HepG2 (cell line): Measurements from ENCODE around the gene APBA1.

ENCODE experiments used
- CHD2 ChIP-seq: IDR thresholded peaks from 2 replicates; pipeline ENCODE4 v1.6.1; 2011; ENCODE audit warnings: low read depth, low read length, improper control_type of control experiment
- KAT7 ChIP-seq: IDR thresholded peaks from 2 replicates; pipeline ENCODE4 v1.6.1; 2018; ENCODE audit warnings: borderline replicate concordance, missing compliant biosample characterization
- MXD4 ChIP-seq: IDR thresholded peaks from 2 replicates; pipeline ENCODE4 v1.6.1; 2016; ENCODE audit warnings: mild to moderate bottlenecking, missing biosample characterization, missing genetic modification reagents
- RAD21 ChIP-seq: fragments of 450-650 bp; formaldehyde crosslinking; IDR thresholded peaks from 2 replicates; pipeline ENCODE4 v1.5.0; 2020; ENCODE audit warnings: mild to moderate bottlenecking
- USF2 ChIP-seq, 2 experiments: sonication (generic) in 1 of 2; formaldehyde crosslinking in 1 of 2; IDR thresholded peaks; 2 replicates each; pipeline versions ENCODE4 v1.5.1 to v1.6.1; 2011 to 2020; ENCODE audit warnings: borderline replicate concordance in 1 of 2, low read depth in 1 of 2, low read length in 1 of 2, mild to moderate bottlenecking in 1 of 2, missing genetic modification reagents in 1 of 2, moderate library complexity in 1 of 2
- YEATS4 ChIP-seq: sonication (generic); formaldehyde crosslinking; IDR thresholded peaks from 2 replicates; pipeline ENCODE4 v1.4.0; 2020; ENCODE audit warnings: missing genetic modification reagents, borderline replicate concordance
- TF ChIP-seq, protein P1 (sequence below): sonication (generic); formaldehyde crosslinking; IDR thresholded peaks from 2 replicates; pipeline ENCODE4 v1.5.1; 2020; ENCODE audit warnings: mild to moderate bottlenecking, missing genetic modification reagents, moderate library complexity
- TF ChIP-seq, protein P2 (sequence below): sonication (generic); formaldehyde crosslinking; IDR thresholded peaks from 2 replicates; pipeline ENCODE4 v1.8.1; 2023; ENCODE audit warnings: missing genetic modification reagents, inconsistent platforms, borderline replicate concordance

DNA sequence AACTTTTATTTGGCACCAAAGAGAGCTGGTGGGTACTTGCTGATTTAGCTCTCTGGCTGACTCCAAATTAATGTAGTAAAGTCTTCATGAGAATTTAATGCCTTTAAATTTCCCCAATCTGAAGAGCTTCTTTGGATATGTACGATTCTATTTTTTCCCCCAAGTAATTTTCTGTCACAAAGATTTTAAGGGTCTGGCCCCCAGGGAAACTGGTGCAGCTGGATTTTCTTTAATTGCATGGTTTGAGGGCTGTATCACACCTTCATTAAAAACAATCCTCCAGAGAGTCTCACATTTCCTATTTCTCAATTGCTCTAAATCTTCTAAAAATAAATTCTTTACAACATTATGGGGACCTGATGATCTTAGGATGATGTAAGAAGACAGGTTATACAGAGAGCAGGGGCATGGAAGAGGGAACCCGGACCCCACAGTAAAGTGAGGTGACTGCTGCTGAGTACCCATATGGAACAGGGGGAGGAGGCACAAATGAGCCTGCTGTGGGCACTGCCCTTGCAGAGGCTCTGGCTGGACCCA, 188.2 kb downstream of the APBA1 start:
- TF ChIP-seq, protein P1, sequence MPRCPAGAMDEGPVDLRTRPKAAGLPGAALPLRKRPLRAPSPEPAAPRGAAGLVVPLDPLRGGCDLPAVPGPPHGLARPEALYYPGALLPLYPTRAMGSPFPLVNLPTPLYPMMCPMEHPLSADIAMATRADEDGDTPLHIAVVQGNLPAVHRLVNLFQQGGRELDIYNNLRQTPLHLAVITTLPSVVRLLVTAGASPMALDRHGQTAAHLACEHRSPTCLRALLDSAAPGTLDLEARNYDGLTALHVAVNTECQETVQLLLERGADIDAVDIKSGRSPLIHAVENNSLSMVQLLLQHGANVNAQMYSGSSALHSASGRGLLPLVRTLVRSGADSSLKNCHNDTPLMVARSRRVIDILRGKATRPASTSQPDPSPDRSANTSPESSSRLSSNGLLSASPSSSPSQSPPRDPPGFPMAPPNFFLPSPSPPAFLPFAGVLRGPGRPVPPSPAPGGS (CRISPR knock-in tag): no peak
- TF ChIP-seq KAT7 (CRISPR knock-in tag) (no peak), USF2 (IDR thresholded peaks at IDR 0.05; ENCODE audit: low read depth, low read length) (no peak), USF2 (CRISPR knock-in tag; IDR thresholded peaks at IDR 0.05; ENCODE audit: borderline replicate concordance) (no peak), CHD2 (no peak), MXD4 (no peak), YEATS4 (no peak), RAD21 (CRISPR knock-in tag) (no peak)
- TF ChIP-seq, protein P2, sequence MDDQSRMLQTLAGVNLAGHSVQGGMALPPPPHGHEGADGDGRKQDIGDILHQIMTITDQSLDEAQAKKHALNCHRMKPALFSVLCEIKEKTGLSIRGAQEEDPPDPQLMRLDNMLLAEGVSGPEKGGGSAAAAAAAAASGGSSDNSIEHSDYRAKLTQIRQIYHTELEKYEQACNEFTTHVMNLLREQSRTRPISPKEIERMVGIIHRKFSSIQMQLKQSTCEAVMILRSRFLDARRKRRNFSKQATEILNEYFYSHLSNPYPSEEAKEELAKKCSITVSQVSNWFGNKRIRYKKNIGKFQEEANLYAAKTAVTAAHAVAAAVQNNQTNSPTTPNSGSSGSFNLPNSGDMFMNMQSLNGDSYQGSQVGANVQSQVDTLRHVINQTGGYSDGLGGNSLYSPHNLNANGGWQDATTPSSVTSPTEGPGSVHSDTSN (CRISPR knock-in tag): no peak
